Measurements from ENCODE around the gene HIPK3. TPM values are rescaled to one million over a fixed set of nuclear protein-coding genes. Genes with fewer than 3 reads are reported as not detected.
"Not testable (repeated sequence)": the region's sequence is repeated elsewhere in the genome, so short reads cannot be mapped to it uniquely, and the experiment has no call there.

The HIPK3 gene
- total RNA-seq, 1 donor from 2014 or later = 478 TPM

GRCh38 chr11:33258631-33259205 lies 1.5 kb downstream of the HIPK3 start:
- peaks cover 13 to 31% (median 25%) of the 10 kb centered on the region in 3 donors for H3K4me1 ChIP-seq (ENCODE audit: control insufficient read depth in 3 of 3, insufficient read depth in 3 of 3, low read length in 3 of 3)
- peak overlapping the region; percentile 100 for H3K27ac ChIP-seq (ENCODE audit: low read depth, low read length)
- no peaks in the 10 kb centered on the region for H3K36me3 ChIP-seq (ENCODE audit: control insufficient read depth in 3 of 3, insufficient read depth in 3 of 3, low read length in 3 of 3)
- H3K4me3 ChIP-seq (ENCODE audit: low read length in 3 of 3) = peak overlapping the region; percentile 77 to 94 (median 93)
- H3K9ac ChIP-seq (ENCODE audit: low read depth in 1 of 3, low read length in 3 of 3) = peak overlapping the region; percentile 98 to 100 (median 99)
- H3K9me3 ChIP-seq (ENCODE audit: control insufficient read depth in 3 of 3, low read length in 3 of 3) = no peaks in the 10 kb centered on the region
- no peaks in the 10 kb centered on the region for H3K27me3 ChIP-seq (ENCODE audit: control insufficient read depth in 3 of 3, insufficient read depth in 3 of 3, low read length in 3 of 3)

GRCh38 chr11:33259869-33260268 lies 2.7 kb downstream of the HIPK3 start:
- Histone ChIP-seq H3K36me3 (ENCODE audit: control insufficient read depth in 3 of 3, insufficient read depth in 3 of 3, low read length in 3 of 3) (no peaks in the 10 kb centered on the region), H3K27me3 (ENCODE audit: control insufficient read depth in 3 of 3, insufficient read depth in 3 of 3, low read length in 3 of 3) (no peaks in the 10 kb centered on the region), H3K4me1 (ENCODE audit: control insufficient read depth in 3 of 3, insufficient read depth in 3 of 3, low read length in 3 of 3) (peaks cover 22 to 40% (median 30%) of the 10 kb centered on the region in 3 donors), H3K9me3 (ENCODE audit: control insufficient read depth in 3 of 3, low read length in 3 of 3) (no peaks in the 10 kb centered on the region), H3K9ac (ENCODE audit: low read depth in 1 of 3, low read length in 3 of 3) (peak overlapping the region; percentile 98 to 100 (median 99)), H3K27ac (ENCODE audit: low read depth, low read length) (peak overlapping the region; percentile 100), H3K4me3 (ENCODE audit: low read length in 3 of 3) (peak overlapping the region; percentile 77 to 94 (median 93))

- H3K27me3 ChIP-seq (ENCODE audit: control insufficient read depth in 3 of 3, insufficient read depth in 3 of 3, low read length in 3 of 3); H3K9me3 ChIP-seq (ENCODE audit: control insufficient read depth in 3 of 3, low read length in 3 of 3); H3K9ac ChIP-seq (ENCODE audit: low read depth in 1 of 3, low read length in 3 of 3); H3K4me3 ChIP-seq (ENCODE audit: low read length in 3 of 3); H3K36me3 ChIP-seq (ENCODE audit: control insufficient read depth in 3 of 3, insufficient read depth in 3 of 3, low read length in 3 of 3): not testable (repeated sequence)
- peaks cover 25 to 40% (median 30%) of the 10 kb centered on the region in 3 donors for H3K4me1 ChIP-seq (ENCODE audit: control insufficient read depth in 3 of 3, insufficient read depth in 3 of 3, low read length in 3 of 3)
- peak overlapping the region; percentile 30 for H3K27ac ChIP-seq (ENCODE audit: low read depth, low read length)
Measured at GRCh38 chr11:33261350-33261749, 4.2 kb downstream of the HIPK3 start.

GRCh38 chr11:33262011-33262645 lies 4.9 kb downstream of the HIPK3 start:
- H3K9ac ChIP-seq (ENCODE audit: low read depth in 1 of 3, low read length in 3 of 3) = peak overlapping the region in 2 of 3 donors; percentile 1 to 51
- no peaks in the 10 kb centered on the region for H3K9me3 ChIP-seq (ENCODE audit: control insufficient read depth in 3 of 3, low read length in 3 of 3)
- H3K4me1 ChIP-seq (ENCODE audit: control insufficient read depth in 3 of 3, insufficient read depth in 3 of 3, low read length in 3 of 3) = peaks cover 26 to 35% (median 27%) of the 10 kb centered on the region in 3 donors
- peak overlapping the region in 1 of 3 donors; percentile 49 for H3K4me3 ChIP-seq (ENCODE audit: low read length in 3 of 3)
- peak overlapping the region; percentile 30 for H3K27ac ChIP-seq (ENCODE audit: low read depth, low read length)
- H3K36me3 ChIP-seq (ENCODE audit: control insufficient read depth in 3 of 3, insufficient read depth in 3 of 3, low read length in 3 of 3) = no peaks in the 10 kb centered on the region
- H3K27me3 ChIP-seq (ENCODE audit: control insufficient read depth in 3 of 3, insufficient read depth in 3 of 3, low read length in 3 of 3) = no peaks in the 10 kb centered on the region

- Histone ChIP-seq H3K9me3 (ENCODE audit: control insufficient read depth in 3 of 3, low read length in 3 of 3) (no peaks in the 10 kb centered on the region), H3K36me3 (ENCODE audit: control insufficient read depth in 3 of 3, insufficient read depth in 3 of 3, low read length in 3 of 3) (no peaks in the 10 kb centered on the region), H3K4me1 (ENCODE audit: control insufficient read depth in 3 of 3, insufficient read depth in 3 of 3, low read length in 3 of 3) (peaks cover 26 to 40% (median 27%) of the 10 kb centered on the region in 3 donors), H3K4me3 (ENCODE audit: low read length in 3 of 3) (peak overlapping the region in 1 of 3 donors; percentile 3), H3K27ac (ENCODE audit: low read depth, low read length) (no peak overlapping the region), H3K9ac (ENCODE audit: low read depth in 1 of 3, low read length in 3 of 3) (peak overlapping the region in 1 of 3 donors; percentile 24), H3K27me3 (ENCODE audit: control insufficient read depth in 3 of 3, insufficient read depth in 3 of 3, low read length in 3 of 3) (no peaks in the 10 kb centered on the region)
Measured at GRCh38 chr11:33263549-33263948, 6.4 kb downstream of the HIPK3 start.

- peaks cover 26 to 44% (median 33%) of the 10 kb centered on the region in 3 donors for H3K4me1 ChIP-seq (ENCODE audit: control insufficient read depth in 3 of 3, insufficient read depth in 3 of 3, low read length in 3 of 3)
Measured at GRCh38 chr11:33264926-33265325, 7.7 kb downstream of the HIPK3 start.

GRCh38 chr11:33266393-33267215 lies 9.4 kb downstream of the HIPK3 start:
- Histone ChIP-seq H3K9me3 (ENCODE audit: control insufficient read depth in 3 of 3, low read length in 3 of 3) (no peaks in the 10 kb centered on the region), H3K36me3 (ENCODE audit: control insufficient read depth in 3 of 3, insufficient read depth in 3 of 3, low read length in 3 of 3) (no peaks in the 10 kb centered on the region), H3K4me3 (ENCODE audit: low read length in 3 of 3) (peak overlapping the region in 1 of 3 donors; percentile 9), H3K27me3 (ENCODE audit: control insufficient read depth in 3 of 3, insufficient read depth in 3 of 3, low read length in 3 of 3) (no peaks in the 10 kb centered on the region), H3K9ac (ENCODE audit: low read depth in 1 of 3, low read length in 3 of 3) (no peak overlapping the region), H3K27ac (ENCODE audit: low read depth, low read length) (peak overlapping the region; percentile 64), H3K4me1 (ENCODE audit: control insufficient read depth in 3 of 3, insufficient read depth in 3 of 3, low read length in 3 of 3) (peaks cover 26 to 42% (median 33%) of the 10 kb centered on the region in 3 donors)

More at GRCh38 chr11:33264926-33265325, 7.7 kb downstream of the HIPK3 start:
- no peak overlapping the region for H3K4me3 ChIP-seq (ENCODE audit: low read length in 3 of 3)
- no peaks in the 10 kb centered on the region for H3K9me3 ChIP-seq (ENCODE audit: control insufficient read depth in 3 of 3, low read length in 3 of 3)
- no peak overlapping the region for H3K27ac ChIP-seq (ENCODE audit: low read depth, low read length)
- H3K9ac ChIP-seq (ENCODE audit: low read depth in 1 of 3, low read length in 3 of 3) = peak overlapping the region in 1 of 3 donors; percentile 33
- no peaks in the 10 kb centered on the region for H3K36me3 ChIP-seq (ENCODE audit: control insufficient read depth in 3 of 3, insufficient read depth in 3 of 3, low read length in 3 of 3)
- no peaks in the 10 kb centered on the region for H3K27me3 ChIP-seq (ENCODE audit: control insufficient read depth in 3 of 3, insufficient read depth in 3 of 3, low read length in 3 of 3)

GRCh38 chr11:33268945-33269540 lies 11.9 kb downstream of the HIPK3 start:
- Histone ChIP-seq H3K27ac (ENCODE audit: low read depth, low read length) (peak overlapping the region; percentile 10), H3K36me3 (ENCODE audit: control insufficient read depth in 3 of 3, insufficient read depth in 3 of 3, low read length in 3 of 3) (no peaks in the 10 kb centered on the region), H3K4me1 (ENCODE audit: control insufficient read depth in 3 of 3, insufficient read depth in 3 of 3, low read length in 3 of 3) (peaks cover 12 to 26% (median 22%) of the 10 kb centered on the region in 3 donors), H3K9ac (ENCODE audit: low read depth in 1 of 3, low read length in 3 of 3) (no peak overlapping the region), H3K27me3 (ENCODE audit: control insufficient read depth in 3 of 3, insufficient read depth in 3 of 3, low read length in 3 of 3) (no peaks in the 10 kb centered on the region), H3K4me3 (ENCODE audit: low read length in 3 of 3) (no peak overlapping the region), H3K9me3 (ENCODE audit: control insufficient read depth in 3 of 3, low read length in 3 of 3) (no peaks in the 10 kb centered on the region)

GRCh38 chr11:33269822-33270221 lies 12.6 kb downstream of the HIPK3 start:
- Histone ChIP-seq H3K36me3 (ENCODE audit: control insufficient read depth in 3 of 3, insufficient read depth in 3 of 3, low read length in 3 of 3) (no peaks in the 10 kb centered on the region), H3K4me3 (ENCODE audit: low read length in 3 of 3) (no peak overlapping the region), H3K9me3 (ENCODE audit: control insufficient read depth in 3 of 3, low read length in 3 of 3) (no peaks in the 10 kb centered on the region), H3K4me1 (ENCODE audit: control insufficient read depth in 3 of 3, insufficient read depth in 3 of 3, low read length in 3 of 3) (peaks cover 8 to 23% (median 17%) of the 10 kb centered on the region in 3 donors), H3K9ac (ENCODE audit: low read depth in 1 of 3, low read length in 3 of 3) (no peak overlapping the region), H3K27me3 (ENCODE audit: control insufficient read depth in 3 of 3, insufficient read depth in 3 of 3, low read length in 3 of 3) (no peaks in the 10 kb centered on the region), H3K27ac (ENCODE audit: low read depth, low read length) (peak overlapping the region; percentile 10)

All from skeletal muscle tissue (tissue), 4 donors.